ENCODE results near the gene VPS13D.

DNA sequence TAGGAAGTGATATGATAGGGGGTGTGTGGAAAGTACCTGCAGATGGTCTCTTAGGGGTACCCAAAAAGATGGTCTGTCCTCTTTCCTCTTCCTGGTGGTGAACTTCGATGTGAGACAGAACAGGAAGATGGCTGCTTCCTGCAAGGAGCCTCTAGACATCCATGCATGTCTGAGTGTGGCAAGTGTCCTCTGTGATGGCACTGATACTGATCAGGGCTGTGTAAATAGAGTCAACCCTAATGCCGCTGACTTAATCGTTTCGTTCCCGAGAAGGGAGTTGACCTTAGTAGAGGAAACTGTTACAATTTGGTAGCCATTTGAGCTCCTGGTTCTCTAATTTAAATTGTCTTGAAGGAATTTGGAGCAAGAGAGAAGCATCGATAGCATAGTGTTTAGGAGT, 168.6 kb downstream of the VPS13D start:
- TF ChIP-seq, protein P1, sequence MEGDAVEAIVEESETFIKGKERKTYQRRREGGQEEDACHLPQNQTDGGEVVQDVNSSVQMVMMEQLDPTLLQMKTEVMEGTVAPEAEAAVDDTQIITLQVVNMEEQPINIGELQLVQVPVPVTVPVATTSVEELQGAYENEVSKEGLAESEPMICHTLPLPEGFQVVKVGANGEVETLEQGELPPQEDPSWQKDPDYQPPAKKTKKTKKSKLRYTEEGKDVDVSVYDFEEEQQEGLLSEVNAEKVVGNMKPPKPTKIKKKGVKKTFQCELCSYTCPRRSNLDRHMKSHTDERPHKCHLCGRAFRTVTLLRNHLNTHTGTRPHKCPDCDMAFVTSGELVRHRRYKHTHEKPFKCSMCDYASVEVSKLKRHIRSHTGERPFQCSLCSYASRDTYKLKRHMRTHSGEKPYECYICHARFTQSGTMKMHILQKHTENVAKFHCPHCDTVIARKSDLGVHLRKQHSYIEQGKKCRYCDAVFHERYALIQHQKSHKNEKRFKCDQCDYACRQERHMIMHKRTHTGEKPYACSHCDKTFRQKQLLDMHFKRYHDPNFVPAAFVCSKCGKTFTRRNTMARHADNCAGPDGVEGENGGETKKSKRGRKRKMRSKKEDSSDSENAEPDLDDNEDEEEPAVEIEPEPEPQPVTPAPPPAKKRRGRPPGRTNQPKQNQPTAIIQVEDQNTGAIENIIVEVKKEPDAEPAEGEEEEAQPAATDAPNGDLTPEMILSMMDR (IDR thresholded peaks at IDR 0.05 in 8 of 11, conservative IDR thresholded peaks at IDR 0.05 in 3 of 11), result no peak
- TF ChIP-seq POLR2A (IDR thresholded peaks at IDR 0.05) (no peak), POLR2AphosphoS5 (IDR thresholded peaks at IDR 0.05) (no peak)
